NCI-H2029 (cell line): Measurements from ENCODE around the gene PLEKHN1.

Source experiments
- DNase-seq: peaks from one replicate; lab custom pipeline; 2025; lab: John Stamatoyannopoulos, UW

PLEKHN1 gene

DNA sequence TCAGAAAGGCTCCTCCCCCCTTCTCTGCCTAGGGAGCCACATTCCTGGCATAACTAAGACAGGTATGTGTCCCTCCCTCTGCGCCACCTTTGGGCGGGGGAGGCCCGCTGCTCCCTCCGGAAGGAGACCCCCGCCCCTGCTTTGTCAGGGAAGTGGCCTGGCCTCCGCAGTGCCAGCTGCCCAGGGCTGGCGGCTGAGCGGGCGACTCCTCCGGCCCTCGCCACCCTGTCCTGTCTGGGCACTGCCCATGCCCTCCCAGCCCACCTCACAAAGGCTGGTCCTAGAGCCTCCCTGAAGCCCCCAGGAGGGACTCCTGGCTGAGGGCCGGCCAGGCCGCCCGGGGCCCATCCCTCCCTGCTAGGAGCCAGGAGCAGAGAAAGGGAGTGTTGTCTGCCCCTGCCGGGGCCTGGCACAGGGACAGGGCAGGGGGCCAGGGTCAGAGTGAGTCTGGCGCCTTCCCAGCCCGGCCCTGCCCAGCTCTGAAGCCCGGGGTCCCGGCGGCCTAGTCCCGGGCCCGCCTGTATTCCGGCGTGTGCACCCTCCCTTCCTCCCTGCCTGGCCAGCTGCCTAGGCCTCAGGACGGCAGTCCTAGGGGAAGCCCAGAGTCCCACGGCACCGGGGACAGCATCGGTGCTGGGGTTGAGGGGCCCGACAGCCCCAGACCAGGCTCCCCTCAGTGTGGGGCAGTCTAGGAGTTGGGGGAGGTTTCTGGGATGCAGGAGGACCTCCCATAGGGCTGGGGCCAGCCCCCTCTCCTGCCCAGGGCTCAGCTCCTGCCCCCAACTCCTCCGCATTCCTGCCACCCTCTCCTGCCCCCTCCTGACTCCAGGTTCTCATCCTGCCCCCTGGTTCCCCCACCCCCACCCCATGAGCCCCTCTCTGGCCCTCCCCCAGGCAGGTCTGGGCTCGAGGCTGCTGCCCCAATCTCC lies 58.8 kb downstream of the PLEKHN1 start:
- DNase-seq: no peak
